GM19324 (cell line): ENCODE data around the gene CYP4F2.
"Not testable (repeated sequence)": the region's sequence is repeated elsewhere in the genome, so short reads cannot be mapped to it uniquely, and the experiment has no call there.

Source experiments
- ATAC-seq: cut with Tn5 transposase; IDR thresholded peaks from one replicate; pipeline ENCODE4 v1.9.1; 2021; ENCODE audit warnings: mild to moderate bottlenecking, moderate library complexity; ENCODE audit not compliant: unreplicated experiment, low FRiP score

CYP4F2 gene

GRCh38 chr19:15897738-15898276, at the start of gene CYP4F2:
TSS of gene CYP4F2 (minus strand) at chr19:15898074. CDS start at chr19:15897611, 463 bp downstream.
- no peak for ATAC-seq

DNA sequence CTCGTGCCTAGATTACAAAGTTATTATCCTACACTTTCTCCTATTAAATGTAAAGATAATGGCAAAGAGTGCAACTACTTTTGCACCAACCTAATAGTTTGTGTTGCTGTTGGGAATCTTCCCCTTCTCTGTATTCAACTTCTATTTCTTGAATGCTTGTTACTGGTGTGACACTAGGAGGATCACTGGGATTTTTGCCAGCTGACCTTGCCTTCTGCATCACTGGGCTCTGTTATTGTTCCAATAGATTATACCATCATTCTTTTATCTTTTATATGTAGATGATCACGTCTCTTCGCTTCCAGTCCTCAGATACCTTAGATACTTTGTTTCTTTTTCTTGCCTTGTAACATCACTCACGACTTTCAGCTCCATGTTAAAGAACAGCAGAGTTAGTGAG, 47.4 kb upstream of the CYP4F2 start:
- ATAC-seq, result no peak

- no peak for ATAC-seq
Measured at GRCh38 chr19:15944401-15944800, 46.5 kb upstream of the CYP4F2 start.

GRCh38 chr19:15937771-15938170, 39.9 kb upstream of the CYP4F2 start:
- ATAC-seq, result no peak

DNA sequence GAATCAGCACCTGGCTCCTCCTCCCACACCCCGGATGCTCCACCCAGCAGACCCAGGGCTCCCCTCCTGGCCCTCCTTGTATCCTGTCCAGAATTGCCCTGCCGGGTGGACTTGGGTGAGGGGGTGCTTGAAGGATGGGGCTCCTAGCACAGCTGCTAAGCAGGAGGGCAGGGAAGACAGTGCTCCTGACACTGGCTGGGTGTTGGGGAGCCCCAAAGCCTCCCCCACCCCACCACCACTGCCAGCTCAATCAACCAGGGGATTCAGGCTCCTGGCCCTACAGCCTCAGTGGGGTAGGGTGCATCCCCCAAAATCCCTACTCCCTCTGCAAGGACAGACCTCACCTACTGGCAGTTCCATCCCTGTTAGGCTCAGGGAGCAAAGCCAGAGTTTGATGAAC, 39.1 kb upstream of the CYP4F2 start:
- no peak for ATAC-seq

DNA sequence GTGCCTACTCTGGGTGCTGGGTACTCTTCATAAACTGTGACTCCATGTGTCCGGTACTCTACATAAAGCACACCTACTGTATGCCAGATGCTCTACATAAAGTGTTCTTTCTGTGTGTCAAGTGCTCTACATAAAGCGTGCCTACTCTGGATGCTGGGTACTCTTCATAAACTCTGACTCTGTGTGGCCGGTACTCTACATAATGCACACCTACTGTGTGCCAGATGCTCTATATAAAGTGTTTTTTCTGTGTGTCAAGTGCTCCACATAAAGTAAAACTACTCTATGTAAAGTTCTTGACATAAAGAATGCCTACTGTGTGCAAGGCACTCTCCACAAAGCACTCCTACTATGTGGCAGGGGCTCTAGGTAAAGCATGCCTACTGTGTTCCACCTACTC, 38.3 kb upstream of the CYP4F2 start:
- no peak for ATAC-seq

DNA sequence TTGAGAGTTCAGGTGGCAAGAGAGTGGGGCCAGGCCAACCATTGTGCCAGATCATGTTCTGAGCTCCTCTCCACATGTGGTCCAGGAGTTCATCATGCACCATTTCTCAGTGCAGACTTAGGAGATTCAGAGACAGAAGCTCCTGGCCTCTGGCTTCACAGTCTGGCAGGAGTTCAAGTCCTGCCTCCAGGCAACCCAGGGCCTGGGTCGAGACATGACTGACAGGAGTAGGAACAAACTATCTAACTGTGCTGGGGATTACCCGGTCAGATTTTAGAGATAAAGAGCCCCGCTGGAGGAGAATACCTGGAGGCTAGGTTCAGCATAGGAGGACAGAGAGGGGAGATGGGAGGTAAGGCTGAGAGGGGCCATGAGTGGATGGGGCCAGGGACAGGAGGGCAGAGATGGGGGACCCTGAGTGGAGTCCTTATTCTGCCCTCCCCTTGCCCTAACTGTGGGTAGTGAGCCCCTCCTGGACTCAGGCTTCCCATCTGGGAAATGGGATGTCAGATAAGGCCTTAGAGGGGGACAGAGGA, 37.4 kb upstream of the CYP4F2 start:
- ATAC-seq, result no peak

DNA sequence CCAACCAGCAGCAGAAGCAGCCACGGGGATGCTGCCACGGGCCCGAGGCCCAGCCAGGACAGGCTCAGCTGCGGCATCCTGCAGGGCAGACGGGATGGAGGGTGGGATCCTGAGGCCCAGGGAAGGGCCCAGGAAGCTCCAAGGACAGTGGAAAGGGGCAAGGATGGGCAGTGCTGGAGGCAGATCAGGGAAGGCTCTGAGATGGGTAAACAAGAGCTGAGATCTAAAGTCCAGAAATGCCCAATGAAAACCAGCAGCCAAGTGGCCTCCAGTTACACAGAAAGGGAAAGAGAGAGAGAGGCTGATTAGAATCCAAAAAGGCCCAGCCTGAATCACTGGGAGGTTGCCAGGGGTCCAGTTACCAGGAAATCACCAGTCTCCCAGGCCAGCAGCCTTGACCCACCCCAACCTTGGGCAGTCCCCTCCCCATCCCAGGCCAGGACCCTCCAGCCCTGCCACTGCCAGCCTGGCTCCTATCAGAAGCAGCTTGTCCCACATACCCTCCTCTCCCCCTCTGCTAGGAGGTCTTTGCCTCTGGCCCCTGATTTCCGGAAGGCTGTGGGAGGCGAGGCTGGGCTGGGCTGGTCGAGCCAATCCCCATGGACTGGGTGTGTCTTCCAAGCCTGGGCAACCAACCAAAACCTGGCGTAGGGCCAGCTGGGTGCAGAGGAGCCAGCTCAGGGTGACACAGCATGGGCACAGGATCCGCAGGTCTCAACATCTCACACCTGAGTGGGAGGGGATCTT, 36.6 kb upstream of the CYP4F2 start, which contains the start of gene CYP4F11:
Gene CYP4F11, minus strand, starts transcription at position 198 of the 747 bp plus-strand sequence. Its CDS starts 121 bp downstream, at position 77.
- ATAC-seq, result no peak

DNA sequence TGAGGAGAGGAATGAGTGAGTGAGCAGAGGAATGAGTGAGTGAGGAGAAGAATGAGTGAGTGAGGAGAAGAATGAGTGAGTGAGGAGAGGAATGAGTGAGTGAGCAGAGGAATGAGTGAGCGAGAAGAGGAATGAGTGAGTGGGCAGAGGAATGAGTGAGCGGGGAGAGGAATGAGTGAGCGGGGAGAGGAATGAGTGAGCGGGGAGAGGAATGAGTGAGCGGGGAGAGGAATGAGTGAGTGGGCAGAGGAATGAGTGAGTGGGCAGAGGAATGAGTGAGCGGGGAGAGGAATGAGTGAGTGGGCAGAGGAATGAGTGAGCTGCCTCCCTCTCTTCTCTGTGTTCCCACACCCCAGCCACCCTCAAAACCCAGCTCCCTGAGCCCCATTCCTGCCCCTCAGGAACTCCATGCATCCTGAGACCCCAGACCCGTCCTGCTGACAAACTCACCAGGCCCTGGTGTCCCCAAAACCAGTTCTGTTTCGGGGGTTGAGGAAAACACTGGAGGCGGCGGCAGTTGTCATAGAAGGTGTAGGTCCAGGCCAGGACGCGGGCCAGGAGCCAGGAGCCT, 36.0 kb upstream of the CYP4F2 start:
- not testable (repeated sequence) for ATAC-seq

DNA sequence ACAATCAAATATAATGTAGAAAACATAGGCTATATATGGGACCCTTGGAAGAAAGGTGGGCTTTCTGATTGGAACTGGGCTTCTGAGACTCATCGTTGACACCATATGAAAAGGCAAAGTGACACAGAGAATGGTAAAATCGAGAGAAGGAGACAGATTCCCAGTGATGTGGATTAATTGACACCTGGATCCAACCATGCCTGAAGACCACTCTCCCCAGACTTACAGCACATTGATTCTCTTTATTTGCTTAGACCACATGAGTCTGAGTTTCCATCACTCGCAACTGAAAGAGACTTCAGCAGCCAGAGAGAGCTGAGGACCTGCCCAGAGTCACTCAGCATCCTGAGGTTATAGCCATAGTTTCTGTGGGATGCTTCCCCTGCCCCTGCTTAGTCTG, 30.4 kb upstream of the CYP4F2 start:
- no peak for ATAC-seq

GRCh38 chr19:15926484-15926883, 28.6 kb upstream of the CYP4F2 start:
- no peak for ATAC-seq

DNA sequence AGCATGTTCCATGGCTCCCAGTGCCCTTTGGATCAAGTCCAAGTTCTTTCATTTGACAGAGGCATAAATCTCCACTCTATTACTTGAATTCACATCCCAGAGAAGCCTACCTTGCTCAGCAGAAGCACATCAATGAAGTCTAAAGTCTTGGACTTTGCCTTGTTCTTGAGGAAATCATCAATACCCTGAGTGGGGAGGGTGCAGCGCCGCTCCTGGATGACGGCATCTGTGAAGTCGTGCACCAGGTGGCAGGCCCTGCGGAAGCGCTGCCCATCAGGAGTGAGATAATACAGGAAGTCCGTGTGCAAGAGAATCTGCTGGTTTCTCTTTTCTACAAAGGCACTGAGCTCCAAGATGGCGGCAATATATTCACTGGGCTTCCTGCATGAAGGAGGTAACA, 25.8 kb upstream of the CYP4F2 start:
- no peak for ATAC-seq

DNA sequence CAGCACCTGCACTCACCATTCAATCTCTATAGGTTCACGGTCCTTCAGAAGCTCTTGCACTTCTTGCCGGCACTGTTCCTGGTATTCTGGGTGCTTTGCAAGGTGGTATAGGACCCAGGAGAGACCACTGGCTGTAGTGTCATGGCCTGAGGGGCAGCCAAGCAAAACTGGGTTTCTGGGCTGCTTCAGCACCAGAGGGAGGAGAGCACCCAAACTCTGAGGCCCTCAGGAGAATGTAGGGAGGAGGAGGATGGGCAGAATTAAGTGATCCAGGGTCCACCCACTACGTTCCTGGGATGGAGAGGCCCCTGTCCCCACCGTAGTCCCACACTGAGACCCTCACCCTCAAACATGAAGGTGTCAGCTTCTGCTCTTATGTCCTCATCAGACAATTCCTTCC, 24.1 kb upstream of the CYP4F2 start:
- ATAC-seq, result no peak

GRCh38 chr19:15919243-15919642, 21.4 kb upstream of the CYP4F2 start:
- ATAC-seq, result no peak

GRCh38 chr19:15915109-15915508, 17.2 kb upstream of the CYP4F2 start:
- ATAC-seq, result no peak

DNA sequence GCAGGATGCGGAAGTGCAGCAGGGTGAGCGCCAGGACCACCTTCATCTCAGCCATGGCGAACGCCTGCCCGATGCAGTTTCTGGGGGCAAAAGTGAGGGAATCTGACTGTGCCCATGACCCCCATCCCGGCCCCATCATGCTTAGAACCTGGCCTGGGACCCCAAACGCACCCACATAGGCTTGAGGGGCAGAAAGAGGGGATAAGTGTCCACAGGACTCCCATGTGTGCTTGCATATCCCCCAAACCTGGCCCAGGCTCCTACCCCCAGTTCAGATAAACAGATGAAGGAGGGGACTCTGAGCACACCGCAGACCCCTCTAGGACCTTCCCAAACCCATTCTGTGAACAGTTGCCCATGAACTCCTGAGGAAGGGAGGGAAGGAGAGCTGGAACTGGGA, 16.0 kb upstream of the CYP4F2 start:
- no peak for ATAC-seq

DNA sequence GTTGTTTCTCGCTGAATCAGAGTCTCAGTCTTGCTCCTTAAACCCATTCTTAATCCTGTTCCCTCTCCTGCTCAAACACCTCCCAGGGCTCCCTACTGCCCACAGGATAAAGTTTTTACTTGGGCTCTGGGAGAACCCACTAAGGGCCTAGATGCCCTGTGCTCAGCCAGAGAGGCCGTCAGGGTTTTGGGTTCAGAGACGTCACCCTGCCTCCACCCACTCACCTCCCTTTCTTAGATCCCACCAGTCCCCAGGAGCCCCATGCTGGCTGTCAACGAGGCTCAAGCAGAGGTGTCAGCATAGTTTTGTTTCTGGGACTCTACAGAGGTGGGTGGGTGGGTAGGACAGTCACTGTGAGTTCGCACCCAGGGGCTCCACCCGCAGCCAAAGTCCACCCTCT, 15.5 kb upstream of the CYP4F2 start:
- ATAC-seq, result no peak

GRCh38 chr19:15911599-15912235, 13.8 kb upstream of the CYP4F2 start:
- ATAC-seq, result no peak

DNA sequence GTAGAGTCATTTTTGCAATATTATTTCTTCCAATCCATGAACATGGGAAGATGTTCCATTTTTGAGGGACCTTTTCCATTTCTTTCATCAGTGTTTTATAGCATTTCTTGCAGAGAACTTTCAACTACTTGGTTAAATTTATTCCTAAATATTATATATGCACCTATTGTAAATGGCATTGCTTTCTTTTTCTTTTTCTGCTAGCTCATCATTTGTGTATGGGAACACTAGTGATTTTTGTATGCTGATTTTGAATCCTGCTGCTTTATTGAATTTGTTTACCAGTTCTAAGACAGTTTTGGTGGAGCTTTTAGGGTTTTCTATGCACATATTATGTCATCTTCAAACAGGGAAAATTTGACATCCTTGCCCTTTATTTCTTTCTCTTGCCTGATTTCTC, 7.2 kb upstream of the CYP4F2 start:
- ATAC-seq, result no peak

DNA sequence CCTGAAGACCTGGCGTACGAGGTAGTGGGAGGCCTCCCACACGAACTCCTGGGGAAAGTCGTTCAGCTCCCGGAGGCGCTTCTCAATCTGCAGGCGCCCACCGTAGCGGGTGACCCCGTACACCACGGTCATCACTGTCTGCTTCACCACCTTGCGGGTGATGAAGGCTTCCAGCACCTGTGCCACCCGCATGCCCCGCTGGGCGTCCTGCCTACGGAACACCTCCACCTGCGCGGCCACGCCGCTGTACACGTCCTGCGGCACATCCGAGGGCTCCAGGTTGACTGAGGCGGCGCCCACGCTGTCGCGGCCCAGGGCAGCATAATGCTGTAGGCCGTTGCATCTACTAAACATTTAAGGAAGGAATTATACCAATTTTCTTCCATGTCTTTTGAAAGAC, 5.0 kb upstream of the CYP4F2 start:
- ATAC-seq, result not testable (repeated sequence)

DNA sequence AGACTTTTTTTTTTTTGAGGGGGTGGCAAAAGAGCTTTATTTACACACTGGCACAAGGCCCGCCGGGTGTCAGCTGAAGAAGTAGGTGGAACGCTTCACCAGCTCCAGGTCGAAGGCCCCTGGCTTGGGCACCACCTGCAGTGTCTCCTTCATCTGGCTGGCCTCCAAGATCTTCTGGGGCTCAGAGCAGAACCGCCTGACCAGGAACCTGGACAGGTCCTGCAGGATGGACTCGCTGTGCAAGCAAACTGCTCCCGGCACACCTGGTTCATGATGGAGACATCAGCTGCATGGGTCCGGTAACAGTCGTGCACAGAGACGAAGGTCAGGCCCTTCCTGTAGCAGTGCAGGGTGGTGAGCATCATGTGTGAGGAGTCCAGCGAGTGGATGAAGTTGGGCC, 4.4 kb upstream of the CYP4F2 start:
- ATAC-seq, result no peak
